SK-N-SH (cell line): ENCODE results near the gene TYROBP. TPM values are rescaled to one million over a fixed set of nuclear protein-coding genes. Genes with fewer than 3 reads are reported as not detected.
"Not testable (repeated sequence)": the region's sequence is repeated elsewhere in the genome, so short reads cannot be mapped to it uniquely, and the experiment has no call there.

ENCODE experiments used
- CTCF ChIA-PET: fragments of 300-600, 350-600 bp; formaldehyde crosslinking; extraction: SDS; loops from one replicate; lab custom pipeline; 2021; lab: Yijun Ruan, JAX
- POLR2A ChIA-PET: fragments of 350-600 bp; sonication (Branson Sonifier 250); formaldehyde crosslinking; extraction: SDS; loops from one replicate; lab custom pipeline; 2020; ENCODE audit warnings: antibody characterized with exemption, inconsistent platforms; lab: Yijun Ruan, JAX
- DNase-seq: peaks from one replicate; pipeline ENCODE4 v3.0.0; 2012
- H2AFZ ChIP-seq: fragments of 200-600 bp; sonication (generic); 2 replicates; pipeline ENCODE4 v1.8.1; 2016; ENCODE audit warnings: antibody characterized with exemption, mild to moderate bottlenecking, low read depth
- H3F3A ChIP-seq: fragments of 200-600 bp; sonication (generic); replicated peaks from 2 replicates; pipeline ENCODE3; 2016; ENCODE audit warnings: antibody characterized with exemption, mild to moderate bottlenecking; ENCODE audit not compliant: insufficient read depth
- H3K27ac ChIP-seq, 2 experiments: fragments of 200-500 bp in 1 of 2; fragments of 200-600 bp in 1 of 2; sonication (Bioruptor generic) in 1 of 2; sonication (generic), shearing (Covaris generic) in 1 of 2; 2 replicates each; pipeline versions ENCODE4 v1.5.1 to v1.6.1; 2014 to 2016; ENCODE audit warnings: low read depth in 2 of 2, inconsistent platforms in 1 of 2, low read length in 1 of 2, mild to moderate bottlenecking in 1 of 2, mixed read lengths in 1 of 2
- H3K27me3 ChIP-seq: fragments of 200-600 bp; sonication (generic), shearing (Covaris generic); 2 replicates; pipeline ENCODE4 v1.6.1; 2016; ENCODE audit warnings: mixed run types; ENCODE audit not compliant: insufficient read depth
- H3K36me3 ChIP-seq, 2 experiments: fragments of 200-500 bp in 1 of 2; fragments of 200-600 bp in 1 of 2; sonication (Bioruptor generic) in 1 of 2; sonication (generic) in 1 of 2; replicated peaks in 1 of 2; 2 replicates each; pipeline versions ENCODE3 to v1.5.1; 2014 to 2016; ENCODE audit warnings: low read length in 1 of 2, mild to moderate bottlenecking in 1 of 2; ENCODE audit not compliant: insufficient read depth in 2 of 2, control insufficient read depth in 1 of 2
- H3K4me1 ChIP-seq, 2 experiments: fragments of 200-500 bp in 1 of 2; fragments of 200-600 bp in 1 of 2; sonication (Bioruptor generic) in 1 of 2; sonication (generic), shearing (Covaris generic) in 1 of 2; 2 replicates each; pipeline versions ENCODE4 v1.5.1 to v1.6.1; 2014 to 2016; ENCODE audit warnings: low read depth in 1 of 2, low read length in 1 of 2, mixed run types in 1 of 2; ENCODE audit not compliant: insufficient read depth in 2 of 2, control insufficient read depth in 1 of 2
- H3K4me2 ChIP-seq: fragments of 200-600 bp; sonication (generic), shearing (Covaris generic); 2 replicates; pipeline ENCODE4 v1.6.1; 2017; ENCODE audit warnings: mixed run types
- H3K4me3 ChIP-seq, 2 experiments: fragments of 200-500 bp in 1 of 2; fragments of 200-600 bp in 1 of 2; sonication (Bioruptor generic) in 1 of 2; sonication (generic), shearing (Covaris generic) in 1 of 2; 2 replicates each; pipeline versions ENCODE4 v1.5.1 to v1.8.1; 2014 to 2016; ENCODE audit warnings: low read depth in 2 of 2, inconsistent platforms in 1 of 2, low read length in 1 of 2, mild to moderate bottlenecking in 1 of 2, mixed read lengths in 1 of 2, moderate library complexity in 1 of 2
- H3K79me2 ChIP-seq: fragments of 200-600 bp; sonication (generic); 2 replicates; pipeline ENCODE4 v1.8.1; 2017; ENCODE audit warnings: mild to moderate bottlenecking; ENCODE audit not compliant: insufficient read depth
- H3K9ac ChIP-seq: fragments of 200-600 bp; sonication (generic); 2 replicates; pipeline ENCODE4 v1.6.1; 2017; ENCODE audit warnings: mixed run types
- H3K9me2 ChIP-seq: fragments of 200-600 bp; sonication (generic); 2 replicates; pipeline ENCODE4 v1.6.1; 2017; ENCODE audit warnings: mixed run types
- H3K9me3 ChIP-seq: fragments of 200-600 bp; sonication (generic); 2 replicates; pipeline ENCODE4 v1.6.1; 2017; ENCODE audit warnings: mixed run types, mild to moderate bottlenecking, moderate library complexity
- H4K20me1 ChIP-seq: fragments of 200-600 bp; sonication (generic); 2 replicates; pipeline ENCODE4 v1.6.1; 2017; ENCODE audit warnings: mild to moderate bottlenecking, mixed run types; ENCODE audit not compliant: insufficient read depth
- FOXJ3 ChIP-seq: sonication (generic); formaldehyde crosslinking; IDR thresholded peaks from 2 replicates; pipeline ENCODE4 v1.5.1; 2020; ENCODE audit warnings: mild to moderate bottlenecking, missing genetic modification reagents
- GABPA ChIP-seq: IDR thresholded peaks from 2 replicates; pipeline ENCODE4 v1.4.0; 2012; ENCODE audit warnings: low read depth, mild to moderate bottlenecking
- MAX ChIP-seq: IDR thresholded peaks from 2 replicates; pipeline ENCODE4 v1.4.0; 2012; ENCODE audit warnings: low read depth
- NRF1 ChIP-seq: IDR thresholded peaks from 2 replicates; pipeline ENCODE4 v1.6.1; 2012; ENCODE audit warnings: low read depth, mild to moderate bottlenecking, low read length
- POLR2AphosphoS5 ChIP-seq: IDR thresholded peaks from 2 replicates; pipeline ENCODE4 v1.6.1; 2012; ENCODE audit warnings: low read depth, low read length
- YY1 ChIP-seq: IDR thresholded peaks from 2 replicates; pipeline ENCODE4 v1.4.0; 2012; ENCODE audit warnings: low read depth, mild to moderate bottlenecking
- ZBTB33 ChIP-seq: IDR thresholded peaks from 2 replicates; pipeline ENCODE4 v1.4.0; 2012; ENCODE audit warnings: low read depth, borderline replicate concordance
- WGBS: methylation state at CpG from one replicate; pipeline ENCODE4 v1.1.6; 2017; ENCODE audit warnings: low lambda C conversion rate; 5-methylcytosine and 5-hydroxymethylcytosine counted together
- polyA plus RNA-seq, 3 experiments: library from polyadenylated mRNA; depleted of rRNA; stranded (reverse); fragments of >200 nt; gene quantifications; 2 replicates each; pipeline ENCODE4 v1.2.3, GENCODE V29; 2012

The TYROBP gene
- polyA plus RNA-seq, 1 of the 3 experiments (the other 2 are of a cell fraction): not detected

- TF ChIP-seq ZBTB33 (no peak), POLR2AphosphoS5 (no peak)
These were observed 12.0 kb downstream of the TYROBP start (continued) for GRCh38 chr19:35895911-35896642.

DNA sequence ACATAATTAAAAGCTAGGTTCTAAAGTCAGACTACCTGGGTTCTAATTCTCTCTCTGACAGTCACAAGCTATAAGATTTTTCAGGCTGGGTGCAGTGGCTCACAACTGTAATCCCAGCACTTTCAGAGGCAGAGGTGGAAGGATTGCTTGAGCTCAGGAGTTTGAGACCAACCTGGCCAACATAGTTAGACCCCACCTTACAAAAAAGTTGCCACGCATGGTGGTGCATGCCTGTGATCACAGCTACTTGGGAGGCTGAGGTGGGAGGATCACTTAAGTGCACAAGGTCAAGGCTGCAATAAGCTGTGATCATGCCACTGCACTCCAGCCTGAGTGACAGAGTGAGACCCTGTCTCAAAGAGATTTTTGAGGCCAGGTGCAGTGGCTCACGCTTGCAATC, 13.8 kb downstream of the TYROBP start:
- Histone ChIP-seq H3K9me3 (no peaks in the 10 kb centered on the region), H3K9me2 (no peaks in the 10 kb centered on the region), H2AFZ (no peak overlapping the region), H3K36me3 (peaks cover 0 to 12% of the 10 kb centered on the region in 2 experiments), H3K4me3 (no peak overlapping the region), H3K27ac (no peak overlapping the region), H3K4me1 (peaks cover 4 to 5% of the 10 kb centered on the region in 2 experiments; a peak in 1 of 4 replicates), H3K9ac (no peak overlapping the region), H3K27me3 (no peaks in the 10 kb centered on the region), H4K20me1 (no peaks in the 10 kb centered on the region), H3F3A (no peaks in the 10 kb centered on the region), H3K79me2 (peaks cover 11% of the 10 kb centered on the region; the same call in 1 of the 2 replicates), H3K4me2 (no peak overlapping the region)
- TF ChIP-seq ZBTB33: no peak
- no peak for TF ChIP-seq YY1
- TF ChIP-seq NRF1: no peak
- TF ChIP-seq GABPA: no peak
- no peak for TF ChIP-seq FOXJ3
- no peak for TF ChIP-seq MAX
- POLR2A ChIA-PET: no interaction called here
- 100% methylated on average over 2 of the region's 2 CpGs for WGBS
- CTCF ChIA-PET: interaction anchor here (1.7 to 4.6 kb wide), 2 partner anchors 13 to 38 kb away, joined by 4 to 21 read pairs; no protein-coding TSS in a partner anchor
- DNase-seq: no peak

GRCh38 chr19:35891819-35892218, 16.3 kb downstream of the TYROBP start:
- 95% methylated on average over 3 of the region's 3 CpGs for WGBS
- H3F3A ChIP-seq, H3K9me3 ChIP-seq, H3K9ac ChIP-seq, H3K9me2 ChIP-seq, H2AFZ ChIP-seq, H4K20me1 ChIP-seq, H3K4me1 ChIP-seq, POLR2A ChIA-PET, H3K4me3 ChIP-seq, H3K27ac ChIP-seq, H3K4me2 ChIP-seq, H3K79me2 ChIP-seq, H3K27me3 ChIP-seq, DNase-seq: not testable (repeated sequence)
- CTCF ChIA-PET: interaction anchor here (4.6 kb wide), 1 partner anchor 10 kb away, joined by 21 read pairs; no protein-coding TSS in a partner anchor
- peaks cover 8 to 14% of the 10 kb centered on the region in 2 experiments for H3K36me3 ChIP-seq
